GM12878 (cell line): ENCODE results near the gene SMOC2. TPM values are rescaled to one million over a fixed set of nuclear protein-coding genes. Genes with fewer than 3 reads are reported as not detected.

Source experiments
- ATAC-seq: fragments of 200-7000 bp; cut with Tn5 transposase; 3 replicates; pipeline ENCODE4 v1.9.1; 2020; ENCODE audit warnings: mild to moderate bottlenecking, moderate library complexity
- BruUV-seq: library from RNA; stranded (reverse); fragments of 400-500 nt; replicated peaks from 2 replicates; lab custom pipeline; 2021; lab: Mats Ljungman, UMichigan
- CTCF ChIA-PET: fragments of 300-600 bp; sonication (Branson Sonifier 250); formaldehyde crosslinking; extraction: SDS; loops from one replicate; lab custom pipeline; 2021; ENCODE audit warnings: inconsistent platforms; lab: Yijun Ruan, JAX
- POLR2A ChIA-PET: fragments of 350-600 bp; formaldehyde crosslinking; extraction: SDS; loops from one replicate; lab custom pipeline; 2021; ENCODE audit warnings: inconsistent platforms; lab: Charles Lee
- RAD21 ChIA-PET: fragments of 300-600 bp; sonication (Branson Sonifier 250); formaldehyde crosslinking; loops from one replicate; lab custom pipeline; 2023; ENCODE audit warnings: antibody characterized with exemption; ENCODE audit not compliant: unreplicated experiment; lab: Charles Lee
- SMC1A ChIA-PET: fragments of 300-600 bp; sonication (Branson Sonifier 250); formaldehyde crosslinking; loops from one replicate; lab custom pipeline; 2023; ENCODE audit not compliant: unreplicated experiment, uncharacterized antibody; lab: Charles Lee
- DNase-seq: peaks from one replicate; pipeline ENCODE4 v3.0.0-alpha.2; 2011; ENCODE audit warnings: low read depth, low spot score
- FAIRE-seq: peaks from 3 replicates; lab custom pipeline; 2011; peaks lifted over from hg19 to GRCh38; lab: Jason Lieb, UNC
- H2AFZ ChIP-seq: 2 replicates; pipeline ENCODE4 v1.6.0; 2011; ENCODE audit warnings: low read depth, low read length, control low read depth; ENCODE audit not compliant: control insufficient read depth
- H3K27ac ChIP-seq: 2 replicates; pipeline ENCODE4 v1.5.1; 2011; ENCODE audit warnings: control low read depth; ENCODE audit not compliant: control insufficient read depth, insufficient read depth
- H3K27me3 ChIP-seq, 2 experiments: replicated peaks in 1 of 2; 2 replicates each; pipeline versions ENCODE4 v1.6.0 to v1.6.1; 2011; ENCODE audit warnings: low read length in 1 of 2; ENCODE audit not compliant: control insufficient read depth in 2 of 2, insufficient read depth in 2 of 2
- H3K36me3 ChIP-seq, 2 experiments: 2 replicates each; pipeline ENCODE4 v1.5.1; 2011; ENCODE audit warnings: low read length in 1 of 2; ENCODE audit not compliant: control insufficient read depth in 2 of 2, insufficient read depth in 2 of 2
- H3K4me1 ChIP-seq: 2 replicates; pipeline ENCODE4 v1.6.1; 2011; ENCODE audit warnings: mild to moderate bottlenecking, low read length, moderate library complexity, mixed read lengths; ENCODE audit not compliant: control insufficient read depth, insufficient read depth
- H3K4me2 ChIP-seq: 2 replicates; pipeline ENCODE4 v1.6.0; 2011; ENCODE audit warnings: control low read depth; ENCODE audit not compliant: control insufficient read depth, insufficient read depth
- H3K4me3 ChIP-seq: fragments of 200-600 bp; sonication (generic); 2 replicates; pipeline ENCODE4 v1.5.1; 2016
- H3K79me2 ChIP-seq: 2 replicates; pipeline ENCODE4 v1.6.0; 2011; ENCODE audit warnings: low read length; ENCODE audit not compliant: control insufficient read depth, insufficient read depth
- H3K9ac ChIP-seq: 2 replicates; pipeline ENCODE4 v1.8.0; 2011; ENCODE audit warnings: low read length, control low read depth, mixed read lengths; ENCODE audit not compliant: control insufficient read depth, insufficient read depth
- H3K9me3 ChIP-seq: replicated peaks from 3 replicates; pipeline ENCODE4 v1.5.1; 2011; ENCODE audit warnings: mild to moderate bottlenecking, low read length; ENCODE audit not compliant: control insufficient read depth, insufficient read depth
- H4K20me1 ChIP-seq: 2 replicates; pipeline ENCODE4 v1.6.0; 2011; ENCODE audit not compliant: control insufficient read depth, insufficient read depth
- ATF2 ChIP-seq: IDR thresholded peaks from 2 replicates; pipeline ENCODE4 v1.6.1; 2012; ENCODE audit warnings: low read length, inconsistent platforms
- ATF7 ChIP-seq: fragments of 450-650 bp; IDR thresholded peaks from 2 replicates; pipeline ENCODE4 v1.6.1; 2016; ENCODE audit warnings: low read depth, mild to moderate bottlenecking
- BACH1 ChIP-seq: fragments of 450-650 bp; IDR thresholded peaks from 2 replicates; pipeline ENCODE4 v1.6.1; 2017; ENCODE audit warnings: mild to moderate bottlenecking, borderline replicate concordance
- CBFB ChIP-seq: IDR thresholded peaks from 2 replicates; pipeline ENCODE4 v1.6.1; 2016; ENCODE audit warnings: antibody characterized with exemption, low read depth
- ESRRA ChIP-seq: IDR thresholded peaks from 2 replicates; pipeline ENCODE4 v1.6.1; 2012; ENCODE audit warnings: mild to moderate bottlenecking, low read length, improper control_type of control experiment
- PBX3 ChIP-seq: IDR thresholded peaks from 2 replicates; pipeline ENCODE4 v1.6.1; 2011; ENCODE audit warnings: mild to moderate bottlenecking, low read depth, low read length, moderate library complexity; ENCODE audit not compliant: insufficient replicate concordance
- PML ChIP-seq: IDR thresholded peaks from 2 replicates; pipeline ENCODE4 v1.6.1; 2012; ENCODE audit warnings: low read length, inconsistent platforms
- WGBS: methylation state at CpG from one replicate; pipeline ENCODE4 v1.1.6; 2016; ENCODE audit warnings: low lambda C conversion rate; ENCODE audit not compliant: insufficient replicate concordance, insufficient coverage; ENCODE audit errors: missing lambda C conversion rate; 5-methylcytosine and 5-hydroxymethylcytosine counted together
- in situ Hi-C: fragments of 300-500 bp; cut with MboI; formaldehyde crosslinking; loops from 9 replicates; pipeline ENCODE4 v1.14.3; 2018; ENCODE audit warnings: mixed read lengths
- intact Hi-C: fragments of 100-400 bp; cut with micrococcal nuclease; formaldehyde crosslinking; loops from one replicate; pipeline ENCODE4 v1.14.2; 2022; ENCODE audit not compliant: unreplicated experiment
- polyA plus RNA-seq, 11 experiments: library from polyadenylated mRNA; depleted of rRNA in 4 of 11; unstranded in 6 of 11; stranded (reverse) in 5 of 11; fragments of >200 nt; fragmentation: Nextera tagmentation in 4 of 11; fragmentation: Illumina TruSeq in 1 of 11; extraction: Ambion mirVana in 4 of 11; extraction: Trizol in 1 of 11; gene quantifications; 1 replicate in 1 of 11; 2 replicates in 10 of 11; pipeline versions ENCODE4 v1.2.1 to v1.2.3, GENCODE V29; 2011 to 2016; ENCODE audit warnings: inconsistent platforms in 2 of 11, missing spikeins in 2 of 11, low read depth in 1 of 11
- total RNA-seq, 4 experiments: library from RNA; depleted of rRNA in 3 of 4; stranded (reverse); fragments of >200 nt in 3 of 4; fragmentation: Illumina TruSeq in 1 of 4; extraction: Trizol in 1 of 4; gene quantifications; 2 replicates each; pipeline versions ENCODE4 v1.2.1 to v1.2.3, GENCODE V29; 2013 to 2021

SMOC2 gene
- total and polyA plus RNA-seq, 10 of the 15 experiments (the other 5 are each of a cell fraction or from before 2014, with no cell fraction given) = 0.10 to 0.12 TPM; not detected in 8

- Histone ChIP-seq H3K9ac (no peak overlapping the region), H3K36me3 (no peaks in the 10 kb centered on the region), H3K4me1 (no peaks in the 10 kb centered on the region), H3K4me3 (no peak overlapping the region), H3K27me3 (no peaks in the 10 kb centered on the region), H3K4me2 (no peak overlapping the region), H3K27ac (no peak overlapping the region), H2AFZ (no peak overlapping the region), H4K20me1 (no peaks in the 10 kb centered on the region), H3K79me2 (no peaks in the 10 kb centered on the region), H3K9me3 (no peaks in the 10 kb centered on the region; the same call in 2 of the 3 replicates)
- in situ Hi-C loops = no loop called here
- FAIRE-seq (no peak), ATAC-seq (no peak), DNase-seq (no peak)
- intact Hi-C loops = no loop called here
- POLR2A ChIA-PET = no interaction called here
- no TSS peak for BruUV-seq
- WGBS = 28% methylated on average over 10 of the region's 10 CpGs
- RAD21 ChIA-PET = no interaction called here
- CTCF ChIA-PET = no interaction called here
- TF ChIP-seq ATF2 = no peak
- no peak for TF ChIP-seq PBX3
- TF ChIP-seq PML = no peak
- no peak for TF ChIP-seq ATF7
- TF ChIP-seq CBFB = no peak
- no peak for TF ChIP-seq BACH1
- TF ChIP-seq ESRRA = no peak
- SMC1A ChIA-PET = no interaction called here
Observed at GRCh38 chr6:168520233-168520632, 79.2 kb downstream of the SMOC2 start.
